ENCODE data around the gene TNFSF13B.
"Not testable (repeated sequence)": the region's sequence is repeated elsewhere in the genome, so short reads cannot be mapped to it uniquely, and the experiment has no call there.

The TNFSF13B gene

GRCh38 chr13:108283110-108283509 lies 13.6 kb downstream of the TNFSF13B start:
- Histone ChIP-seq H3K9ac (ENCODE audit: low read length) (no peak overlapping the region), H3K9me3 (ENCODE audit: control insufficient read depth, insufficient read depth, low read depth, low read length) (no peaks in the 10 kb centered on the region), H3K4me1 (ENCODE audit: control insufficient read depth, insufficient read depth, low read length) (no peaks in the 10 kb centered on the region; the same call in 1 of the 2 replicates)

GRCh38 chr13:108288741-108289140 lies 19.2 kb downstream of the TNFSF13B start:
- no peaks in the 10 kb centered on the region for H3K4me1 ChIP-seq (ENCODE audit: control insufficient read depth, insufficient read depth, low read length)
- H3K27me3 ChIP-seq (ENCODE audit: control insufficient read depth, insufficient read depth, low read length): no peaks in the 10 kb centered on the region
- H3K27ac ChIP-seq (ENCODE audit: low read depth, low read length): no peak overlapping the region
- no peaks in the 10 kb centered on the region for H3K36me3 ChIP-seq (ENCODE audit: control insufficient read depth, insufficient read depth, low read length)
- H3K9ac ChIP-seq (ENCODE audit: low read length): no peak overlapping the region
- H3K9me3 ChIP-seq (ENCODE audit: control insufficient read depth, insufficient read depth, low read depth, low read length): no peaks in the 10 kb centered on the region
- H3K4me3 ChIP-seq (ENCODE audit: low read depth, low read length): no peak overlapping the region

More at GRCh38 chr13:108283110-108283509, 13.6 kb downstream of the TNFSF13B start:
- no peak overlapping the region for H3K27ac ChIP-seq (ENCODE audit: low read depth, low read length)
- H3K27me3 ChIP-seq (ENCODE audit: control insufficient read depth, insufficient read depth, low read length): no peaks in the 10 kb centered on the region
- no peaks in the 10 kb centered on the region for H3K36me3 ChIP-seq (ENCODE audit: control insufficient read depth, insufficient read depth, low read length)
- H3K4me3 ChIP-seq (ENCODE audit: low read depth, low read length): no peak overlapping the region

GRCh38 chr13:108289819-108290218 lies 20.3 kb downstream of the TNFSF13B start:
- Histone ChIP-seq H3K9ac (ENCODE audit: low read length) (no peak overlapping the region), H3K4me1 (ENCODE audit: control insufficient read depth, insufficient read depth, low read length) (no peaks in the 10 kb centered on the region), H3K27me3 (ENCODE audit: control insufficient read depth, insufficient read depth, low read length) (no peaks in the 10 kb centered on the region)

GRCh38 chr13:108297114-108297513 lies 27.6 kb downstream of the TNFSF13B start:
- Histone ChIP-seq H3K27ac (ENCODE audit: low read depth, low read length) (no peak overlapping the region), H3K36me3 (ENCODE audit: control insufficient read depth, insufficient read depth, low read length) (no peaks in the 10 kb centered on the region), H3K9ac (ENCODE audit: low read length) (no peak overlapping the region), H3K4me3 (ENCODE audit: low read depth, low read length) (no peak overlapping the region), H3K9me3 (ENCODE audit: control insufficient read depth, insufficient read depth, low read depth, low read length) (no peaks in the 10 kb centered on the region), H3K27me3 (ENCODE audit: control insufficient read depth, insufficient read depth, low read length) (no peaks in the 10 kb centered on the region), H3K4me1 (ENCODE audit: control insufficient read depth, insufficient read depth, low read length) (no peaks in the 10 kb centered on the region)

More at GRCh38 chr13:108289819-108290218, 20.3 kb downstream of the TNFSF13B start:
- Histone ChIP-seq H3K9me3 (ENCODE audit: control insufficient read depth, insufficient read depth, low read depth, low read length) (no peaks in the 10 kb centered on the region), H3K4me3 (ENCODE audit: low read depth, low read length) (no peak overlapping the region), H3K27ac (ENCODE audit: low read depth, low read length) (no peak overlapping the region), H3K36me3 (ENCODE audit: control insufficient read depth, insufficient read depth, low read length) (no peaks in the 10 kb centered on the region)

GRCh38 chr13:108302279-108302678 lies 32.8 kb downstream of the TNFSF13B start:
- Histone ChIP-seq H3K9me3 (ENCODE audit: control insufficient read depth, insufficient read depth, low read depth, low read length) (no peaks in the 10 kb centered on the region), H3K9ac (ENCODE audit: low read length) (no peak overlapping the region), H3K4me1 (ENCODE audit: control insufficient read depth, insufficient read depth, low read length) (no peaks in the 10 kb centered on the region), H3K27me3 (ENCODE audit: control insufficient read depth, insufficient read depth, low read length) (no peaks in the 10 kb centered on the region), H3K4me3 (ENCODE audit: low read depth, low read length) (no peak overlapping the region), H3K27ac (ENCODE audit: low read depth, low read length) (no peak overlapping the region), H3K36me3 (ENCODE audit: control insufficient read depth, insufficient read depth, low read length) (no peaks in the 10 kb centered on the region)

GRCh38 chr13:108304170-108305016 lies 34.9 kb downstream of the TNFSF13B start:
- Histone ChIP-seq H3K4me3 (ENCODE audit: low read depth, low read length) (no peak overlapping the region), H3K4me1 (ENCODE audit: control insufficient read depth, insufficient read depth, low read length) (no peaks in the 10 kb centered on the region), H3K9me3 (ENCODE audit: control insufficient read depth, insufficient read depth, low read depth, low read length) (0 out of 2 replicates have a peak, but pooled peaks cover 5% of the 10 kb centered on the region), H3K36me3 (ENCODE audit: control insufficient read depth, insufficient read depth, low read length) (no peaks in the 10 kb centered on the region), H3K27ac (ENCODE audit: low read depth, low read length) (no peak overlapping the region), H3K9ac (ENCODE audit: low read length) (no peak overlapping the region), H3K27me3 (ENCODE audit: control insufficient read depth, insufficient read depth, low read length) (no peaks in the 10 kb centered on the region)

- H3K4me3 ChIP-seq (ENCODE audit: low read depth, low read length): no peak overlapping the region
- H3K36me3 ChIP-seq (ENCODE audit: control insufficient read depth, insufficient read depth, low read length): no peaks in the 10 kb centered on the region
- H3K27ac ChIP-seq (ENCODE audit: low read depth, low read length): no peak overlapping the region
- H3K9me3 ChIP-seq (ENCODE audit: control insufficient read depth, insufficient read depth, low read depth, low read length): peaks cover 5% of the 10 kb centered on the region; the same call in 1 of the 2 replicates
- no peak overlapping the region for H3K9ac ChIP-seq (ENCODE audit: low read length)
- no peaks in the 10 kb centered on the region for H3K27me3 ChIP-seq (ENCODE audit: control insufficient read depth, insufficient read depth, low read length)
- no peaks in the 10 kb centered on the region for H3K4me1 ChIP-seq (ENCODE audit: control insufficient read depth, insufficient read depth, low read length)
These were observed 36.1 kb downstream of the TNFSF13B start for GRCh38 chr13:108305655-108306054.

- Histone ChIP-seq H3K27ac (ENCODE audit: low read depth, low read length) (no peak overlapping the region), H3K4me1 (ENCODE audit: control insufficient read depth, insufficient read depth, low read length) (no peaks in the 10 kb centered on the region), H3K9me3 (ENCODE audit: control insufficient read depth, insufficient read depth, low read depth, low read length) (peaks cover 5% of the 10 kb centered on the region; the same call in 1 of the 2 replicates), H3K4me3 (ENCODE audit: low read depth, low read length) (no peak overlapping the region), H3K27me3 (ENCODE audit: control insufficient read depth, insufficient read depth, low read length) (no peaks in the 10 kb centered on the region), H3K9ac (ENCODE audit: low read length) (no peak overlapping the region), H3K36me3 (ENCODE audit: control insufficient read depth, insufficient read depth, low read length) (no peaks in the 10 kb centered on the region)
These were observed 37.3 kb downstream of the TNFSF13B start for GRCh38 chr13:108306860-108307259.

GRCh38 chr13:108311596-108311995 lies 42.1 kb downstream of the TNFSF13B start:
- not testable (repeated sequence) for H3K36me3 ChIP-seq (ENCODE audit: control insufficient read depth, insufficient read depth, low read length); H3K27ac ChIP-seq (ENCODE audit: low read depth, low read length); H3K27me3 ChIP-seq (ENCODE audit: control insufficient read depth, insufficient read depth, low read length); H3K9ac ChIP-seq (ENCODE audit: low read length); H3K4me1 ChIP-seq (ENCODE audit: control insufficient read depth, insufficient read depth, low read length); H3K4me3 ChIP-seq (ENCODE audit: low read depth, low read length)
- H3K9me3 ChIP-seq (ENCODE audit: control insufficient read depth, insufficient read depth, low read depth, low read length): peaks cover 12% of the 10 kb centered on the region; the same call in 1 of the 2 replicates

- Histone ChIP-seq H3K27ac (ENCODE audit: low read depth, low read length) (no peak overlapping the region), H3K36me3 (ENCODE audit: control insufficient read depth, insufficient read depth, low read length) (no peaks in the 10 kb centered on the region), H3K27me3 (ENCODE audit: control insufficient read depth, insufficient read depth, low read length) (no peaks in the 10 kb centered on the region), H3K9me3 (ENCODE audit: control insufficient read depth, insufficient read depth, low read depth, low read length) (peaks cover 12% of the 10 kb centered on the region; the same call in 1 of the 2 replicates), H3K4me3 (ENCODE audit: low read depth, low read length) (no peak overlapping the region), H3K4me1 (ENCODE audit: control insufficient read depth, insufficient read depth, low read length) (no peaks in the 10 kb centered on the region), H3K9ac (ENCODE audit: low read length) (no peak overlapping the region)
These were observed 43.9 kb downstream of the TNFSF13B start for GRCh38 chr13:108313382-108313781.

- H3K4me1 ChIP-seq (ENCODE audit: control insufficient read depth, insufficient read depth, low read length): no peaks in the 10 kb centered on the region
- H3K4me3 ChIP-seq (ENCODE audit: low read depth, low read length): no peak overlapping the region
- no peak overlapping the region for H3K27ac ChIP-seq (ENCODE audit: low read depth, low read length)
- H3K36me3 ChIP-seq (ENCODE audit: control insufficient read depth, insufficient read depth, low read length): no peaks in the 10 kb centered on the region
- 0 out of 2 replicates have a peak, but pooled peaks cover 6% of the 10 kb centered on the region for H3K9me3 ChIP-seq (ENCODE audit: control insufficient read depth, insufficient read depth, low read depth, low read length)
- H3K27me3 ChIP-seq (ENCODE audit: control insufficient read depth, insufficient read depth, low read length): no peaks in the 10 kb centered on the region
- H3K9ac ChIP-seq (ENCODE audit: low read length): no peak overlapping the region
These were observed 45.8 kb downstream of the TNFSF13B start for GRCh38 chr13:108315273-108315672.
